GM12875 (cell line): Measurements from ENCODE around the gene FRMD4A.

Source experiments
- H3K4me3 ChIP-seq: one replicate; pipeline ENCODE4 v1.5.1; 2011; ENCODE audit warnings: low read depth, low read length, control low read depth
- CTCF ChIP-seq: IDR thresholded peaks from 2 replicates; pipeline ENCODE4 v1.5.1; 2011; ENCODE audit warnings: low read depth, mild to moderate bottlenecking, control low read depth, inconsistent platforms, low read length, moderate library complexity, borderline replicate concordance; ENCODE audit not compliant: insufficient read depth

FRMD4A gene

GRCh38 chr10:13608246-13608853, 722.4 kb downstream of the FRMD4A start:
- TF ChIP-seq CTCF, result no peak
- no peak overlapping the region for H3K4me3 ChIP-seq

GRCh38 chr10:13604357-13605040, 726.2 kb downstream of the FRMD4A start:
- no peak for TF ChIP-seq CTCF
- H3K4me3 ChIP-seq, result no peak overlapping the region

- no peak overlapping the region for H3K4me3 ChIP-seq
- TF ChIP-seq CTCF, result no peak
Observed at GRCh38 chr10:13597909-13598308, 732.8 kb downstream of the FRMD4A start.

GRCh38 chr10:13594641-13595040, 736.1 kb downstream of the FRMD4A start:
- no peak for TF ChIP-seq CTCF

More at GRCh38 chr10:13594641-13595040, 736.1 kb downstream of the FRMD4A start:
- no peak overlapping the region for H3K4me3 ChIP-seq
